A549 treated with GW870086 at 1 μM for 4 hours (cell line): ENCODE measurements around the gene FOXO6. TPM values are rescaled to one million over a fixed set of nuclear protein-coding genes. Genes with fewer than 3 reads are reported as not detected.

Experiments
- total RNA-seq: library from RNA; stranded (reverse); fragments of 200-300 nt; extraction: Qiagen RNA extraction; gene quantifications from 5 replicates; pipeline ENCODE4 v1.2.3, GENCODE V29; 2022; ENCODE audit warnings: low read depth

The FOXO6 gene
- total RNA-seq = 0.49 to 0.82 TPM (median 0.65 TPM) in 5 replicates

GRCh38 chr1:41360786-41361494, at the start of gene FOXO6:
TSS of gene FOXO6 (plus strand) at chr1:41361434.

Other genes starting within 250 kb of the FOXO6 start
- gene SCMH1, start 119.1 kb upstream of the FOXO6 start, total RNA-seq = 10.8 to 13.9 TPM (median 12.9 TPM) in 5 replicates
- gene EDN2, start 123.2 kb downstream of the FOXO6 start, total RNA-seq = 17.9 to 23.1 TPM (median 21.5 TPM) in 5 replicates